Keratinocyte (primary cell): ENCODE results near the gene DCLRE1C.

Experiments
- CTCF ChIP-seq, 3 experiments: IDR thresholded peaks in 1 of 3; conservative IDR thresholded peaks in 1 of 3; optimal IDR thresholded peaks in 1 of 3; 2 replicates in 2 of 3; 3 replicates in 1 of 3; pipeline versions ENCODE3 to v1.5.1; 2011; ENCODE audit warnings: low read length in 3 of 3, mild to moderate bottlenecking in 3 of 3, moderate library complexity in 2 of 3, control low read depth in 1 of 3, inconsistent platforms in 1 of 3; ENCODE audit not compliant: insufficient read depth in 2 of 3; ENCODE audit errors: extremely low read depth in 1 of 3
- EZH2 ChIP-seq: IDR thresholded peaks from one replicate; pipeline ENCODE4 v1.6.1; 2012; ENCODE audit warnings: inconsistent platforms, mild to moderate bottlenecking, low read length, moderate library complexity

- TF ChIP-seq CTCF (optimal IDR thresholded peaks at IDR 0.05 in 1 of 3, IDR thresholded peaks at IDR 0.05 in 1 of 3, conservative IDR thresholded peaks at IDR 0.05 in 1 of 3; ENCODE audit: extremely low read depth in 1 of 3, insufficient read depth in 2 of 3, low read length in 3 of 3) (peak; percentile 37 to 50 (median 41)), EZH2 (no peak)
Measured at GRCh38 chr10:14971867-14972448, 18.1 kb upstream of the DCLRE1C start.
